Fibroblast of peridontal ligament (primary cell): ENCODE results near the gene GFPT1.
"Not testable (repeated sequence)": the region's sequence is repeated elsewhere in the genome, so short reads cannot be mapped to it uniquely, and the experiment has no call there.

ENCODE experiments used
- DNase-seq: peaks from one replicate; pipeline ENCODE4 v3.0.0-alpha.2; 2010; ENCODE audit errors: extremely low read depth

The GFPT1 gene

DNA sequence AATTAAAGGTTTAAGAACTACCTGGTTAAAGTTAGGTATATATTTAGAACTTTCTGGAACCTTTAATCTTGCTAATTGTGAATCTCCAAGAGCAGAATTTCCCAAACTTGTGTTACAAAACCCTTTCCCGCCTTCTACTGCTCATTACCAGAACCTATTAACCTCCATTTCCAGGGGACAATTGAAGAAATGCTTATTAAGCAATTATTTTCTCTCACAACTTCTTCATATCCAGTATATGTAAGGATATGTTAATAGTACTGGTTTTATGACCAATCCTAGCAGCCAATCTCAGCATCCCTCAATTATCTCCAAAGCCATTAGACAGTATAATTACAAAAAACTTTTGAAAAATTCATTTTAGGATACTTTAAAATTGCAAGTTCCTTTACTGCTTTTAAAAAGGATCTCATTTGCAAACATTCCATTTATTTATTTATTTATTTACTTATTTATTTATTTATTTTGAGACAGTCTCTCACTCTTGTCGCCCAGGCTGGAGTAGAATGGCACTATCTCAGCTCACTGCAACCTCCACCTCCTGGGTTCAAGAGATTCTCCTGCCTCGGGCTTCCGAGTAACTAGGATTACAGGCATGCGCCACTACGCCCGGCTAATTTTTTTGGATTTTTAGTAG lies 3.7 kb downstream of the GFPT1 start:
- DNase-seq = no peak

DNA sequence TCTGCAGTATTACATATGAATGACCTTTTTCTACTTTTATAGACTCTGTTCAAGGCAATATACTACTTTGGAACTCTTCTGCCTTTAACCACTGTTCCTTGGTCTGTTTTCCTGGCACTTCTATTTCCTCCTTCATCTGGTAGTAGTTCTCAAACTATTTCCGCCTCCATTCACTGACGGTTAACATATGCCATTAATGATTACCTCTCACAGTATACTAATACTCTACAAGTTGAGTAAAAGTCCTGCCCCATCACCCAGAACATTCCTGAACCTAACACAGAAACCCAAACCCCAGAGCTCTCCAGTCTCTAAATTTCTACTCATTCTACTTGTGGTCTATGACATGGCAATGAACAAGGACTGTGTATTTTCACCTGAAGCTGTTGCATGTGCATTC lies 4.5 kb downstream of the GFPT1 start:
- peak; percentile 8 for DNase-seq

DNA sequence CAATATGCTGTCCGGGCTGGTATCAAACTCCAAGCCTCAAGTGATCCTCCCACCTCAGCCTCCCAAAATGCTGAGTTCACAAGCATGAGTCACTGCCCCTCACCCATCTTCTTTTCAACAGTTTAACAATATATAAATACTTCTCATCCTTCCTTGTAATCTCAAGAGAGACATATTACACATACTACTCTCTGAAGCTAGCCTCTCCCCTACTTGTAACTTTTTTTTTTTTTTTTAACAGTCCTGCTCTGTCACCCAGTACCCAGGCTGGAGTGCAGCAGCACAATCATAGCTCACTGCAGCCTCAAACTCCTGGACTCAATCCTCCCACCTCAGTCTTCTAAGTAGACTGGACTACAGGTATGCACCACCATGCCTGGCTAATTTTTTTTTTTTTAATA lies 5.7 kb downstream of the GFPT1 start:
- peak; percentile 61 for DNase-seq

DNA sequence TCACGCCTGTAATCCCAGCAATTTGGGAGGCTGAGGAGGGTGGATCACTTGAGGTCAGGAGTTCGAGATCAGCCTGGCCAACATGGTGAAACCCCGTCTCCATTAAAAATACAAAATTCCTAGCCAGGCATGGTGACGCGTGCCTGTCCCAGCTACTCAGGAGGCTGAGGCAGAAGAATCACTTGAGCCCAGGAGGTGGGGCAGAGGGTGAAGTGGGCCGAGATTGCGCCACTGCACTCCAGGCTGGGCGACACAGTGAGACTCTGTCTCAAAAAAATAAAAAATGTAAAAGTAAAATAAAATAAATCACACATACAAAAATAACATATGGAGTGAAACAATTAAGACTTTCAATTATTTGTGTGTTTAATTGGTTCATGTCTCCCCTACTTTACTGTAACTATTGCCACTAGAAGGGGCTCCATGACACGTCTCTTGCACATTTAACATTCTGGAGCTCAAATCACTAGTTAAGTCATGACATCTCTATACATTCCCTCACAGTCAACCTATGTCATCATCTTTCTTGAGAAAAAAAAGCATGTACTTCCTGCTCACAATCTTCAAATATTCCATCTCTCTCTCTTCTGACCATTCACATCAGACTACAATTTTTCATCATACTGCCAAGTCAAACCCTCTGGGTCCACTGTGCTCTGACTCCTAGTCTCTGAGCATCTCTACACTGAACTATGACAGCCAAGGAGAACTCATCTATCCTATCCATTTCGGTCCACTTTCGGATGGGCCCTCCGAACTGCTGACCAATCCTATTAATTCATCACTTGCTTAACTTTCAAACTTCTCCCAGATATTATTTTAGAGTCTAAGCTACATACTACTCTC lies 6.7 kb downstream of the GFPT1 start:
- DNase-seq = peak; percentile 9

DNA sequence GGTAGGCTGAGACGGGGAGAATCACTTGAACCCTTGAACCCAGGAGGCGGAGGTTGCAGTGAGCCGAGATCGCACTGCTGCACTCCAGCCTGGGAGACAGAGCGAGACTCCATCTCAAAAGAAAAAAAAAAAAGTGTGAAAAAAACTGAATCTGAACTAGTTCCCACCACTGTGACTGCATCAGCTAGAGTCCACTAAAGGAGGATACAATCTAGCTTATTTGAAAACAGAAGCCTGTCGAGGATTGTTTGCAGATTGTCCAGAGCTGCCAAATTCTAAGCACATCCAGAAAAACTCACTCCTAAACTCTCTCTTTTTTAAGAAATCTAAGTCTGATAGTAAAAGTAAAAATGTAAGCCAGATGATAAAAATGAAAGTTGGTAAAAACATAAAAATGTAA lies 10.6 kb downstream of the GFPT1 start:
- peak; percentile 8 for DNase-seq

DNA sequence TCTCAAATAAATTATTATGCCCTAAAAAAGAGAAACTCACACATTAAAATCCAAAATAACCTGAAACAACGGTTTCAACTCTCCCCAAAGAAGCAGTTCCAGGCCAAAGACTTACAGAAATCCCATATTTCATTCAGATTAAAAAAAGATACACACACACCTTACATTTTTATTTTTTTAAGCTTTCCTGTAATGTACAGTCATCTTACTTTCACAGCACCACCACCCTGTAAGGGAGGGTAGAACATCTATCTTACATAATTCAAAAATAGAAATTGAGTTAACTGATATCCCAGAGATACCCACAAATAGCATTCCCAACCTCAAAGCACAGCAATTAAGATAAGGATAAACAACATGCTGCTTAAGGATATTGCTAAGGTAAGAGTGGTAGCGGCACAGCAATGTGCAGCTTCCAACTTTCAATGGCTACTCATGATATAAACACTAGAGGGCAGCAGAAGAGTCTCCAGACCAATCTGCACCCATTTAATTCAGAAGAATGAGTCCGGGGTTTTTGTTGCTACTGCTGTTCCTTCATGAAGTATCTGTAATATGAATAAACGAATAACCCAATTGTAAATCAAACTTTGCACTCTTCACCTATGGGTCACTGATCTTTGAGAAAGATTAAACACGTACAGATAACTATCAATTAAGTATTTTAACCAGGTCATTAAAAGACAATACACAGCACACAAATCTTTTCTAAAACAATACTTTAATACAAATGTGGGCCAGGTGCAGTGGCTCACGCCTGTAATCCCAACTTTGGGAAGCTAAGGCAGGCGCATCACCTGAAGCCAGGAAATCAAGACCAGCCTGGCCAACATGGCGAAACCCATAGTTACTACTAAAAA lies 11.3 kb downstream of the GFPT1 start:
- DNase-seq = peak; percentile 27

DNA sequence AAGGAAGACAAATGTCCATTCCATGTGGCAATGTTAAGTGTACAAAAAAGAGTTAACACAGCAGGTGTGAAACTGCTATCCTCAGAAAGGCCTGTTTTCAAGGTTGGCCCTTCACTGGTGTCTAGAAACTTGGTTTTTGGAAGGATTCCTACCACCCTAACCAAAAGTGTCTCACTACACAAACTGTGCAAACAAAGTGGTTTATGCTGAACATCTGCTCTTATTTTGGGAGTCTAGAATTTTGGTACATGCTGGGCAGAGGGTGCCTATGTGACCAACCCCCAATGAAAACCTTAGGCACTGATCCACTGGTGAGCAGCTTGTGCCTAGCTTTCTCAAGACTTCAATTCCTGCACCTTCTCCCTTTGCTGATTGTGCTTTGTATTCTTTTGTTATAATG lies 14.3 kb downstream of the GFPT1 start:
- no peak for DNase-seq

DNA sequence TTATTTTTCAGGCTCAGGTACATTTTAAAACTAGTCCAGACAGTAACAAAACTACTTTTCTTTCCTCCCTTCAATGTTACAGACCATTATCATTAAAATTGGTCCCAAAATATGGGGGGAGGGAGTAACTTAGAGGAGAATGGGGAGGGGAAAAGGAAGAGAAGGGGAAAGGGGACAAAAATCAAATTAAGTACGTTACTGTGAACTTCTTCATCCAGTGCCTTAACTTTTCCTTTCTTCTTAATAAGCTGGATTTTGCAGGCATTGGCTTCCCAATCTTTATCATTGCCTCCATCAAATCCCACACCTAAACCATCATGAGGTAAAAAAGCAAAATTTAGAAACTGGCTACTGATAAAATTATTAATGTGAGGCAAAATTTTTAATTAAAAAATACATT lies 17.2 kb downstream of the GFPT1 start:
- no peak for DNase-seq

DNA sequence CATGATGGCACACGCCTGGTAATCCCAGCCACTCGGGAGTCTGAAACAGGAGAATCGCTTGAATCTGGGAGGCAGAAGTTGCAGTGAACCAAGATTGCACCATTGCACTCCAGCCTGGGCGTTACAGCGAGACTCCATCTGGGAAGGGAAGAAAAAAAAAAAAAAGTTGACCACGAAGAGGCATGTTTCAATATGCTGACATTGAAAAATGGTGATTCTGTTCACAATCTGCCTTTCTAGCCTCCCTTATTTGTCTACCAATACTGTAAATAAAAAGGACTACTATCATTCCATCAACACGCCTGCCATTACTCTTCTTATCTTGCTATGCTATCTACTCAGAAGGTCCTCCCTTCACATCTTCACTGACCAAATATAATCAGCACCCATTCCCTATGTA lies 18.4 kb downstream of the GFPT1 start:
- no peak for DNase-seq

DNA sequence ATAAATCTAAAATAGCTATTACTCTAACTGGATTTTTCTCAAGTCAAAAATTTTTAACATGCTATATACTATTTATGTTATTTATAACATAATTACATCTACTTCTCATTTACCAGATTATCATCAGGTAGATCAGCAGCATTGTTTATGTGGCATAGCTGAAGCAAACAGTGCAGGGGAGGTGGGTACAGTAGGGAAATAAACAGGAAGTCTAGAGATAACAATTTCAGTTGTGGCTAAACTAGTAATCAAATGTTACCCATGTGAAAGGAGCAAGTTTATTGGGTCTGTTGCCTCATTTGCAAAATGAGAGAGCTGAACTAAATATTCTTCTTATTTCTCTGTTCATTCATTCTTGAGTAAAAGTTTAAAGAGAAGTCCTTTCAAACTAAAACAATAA lies 27.7 kb downstream of the GFPT1 start:
- DNase-seq = no peak

DNA sequence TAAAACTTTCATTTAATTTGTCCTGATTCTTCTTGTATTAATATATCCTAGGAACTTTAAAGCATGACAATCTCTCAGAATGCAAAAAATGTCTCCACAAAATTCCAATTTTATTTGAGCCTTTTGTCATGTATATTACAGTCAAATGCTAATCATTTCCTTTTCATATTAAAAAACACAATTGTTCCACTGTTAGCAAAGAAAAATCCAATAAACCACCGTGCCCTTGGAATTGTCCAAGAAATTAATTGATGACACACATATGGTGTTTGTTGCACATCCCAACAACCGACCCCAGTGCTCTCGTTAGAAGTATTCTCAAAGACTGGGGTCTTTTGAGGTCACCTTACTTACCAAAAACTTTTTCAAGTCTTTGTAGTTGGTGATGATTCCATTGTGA lies 28.1 kb downstream of the GFPT1 start:
- DNase-seq = no peak

DNA sequence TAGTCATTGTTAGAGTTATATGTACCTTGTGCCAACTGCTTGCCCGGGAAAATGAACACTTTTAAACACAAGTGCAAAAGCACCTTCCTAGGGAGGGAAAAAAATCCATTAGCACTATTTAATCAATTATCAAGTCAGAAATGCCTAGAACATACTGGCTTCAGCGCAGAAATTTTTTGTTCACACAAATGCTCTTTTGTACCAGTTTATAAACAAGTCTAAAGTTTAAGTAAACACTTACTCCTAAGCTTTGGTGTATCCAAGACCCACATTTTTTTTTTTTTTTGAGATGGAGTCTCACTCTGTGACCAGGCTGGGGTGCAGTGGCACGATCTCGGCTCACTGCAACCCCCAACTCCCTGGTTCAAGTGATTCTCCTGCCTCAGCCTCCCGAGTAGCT lies 30.6 kb downstream of the GFPT1 start:
- no peak for DNase-seq

DNA sequence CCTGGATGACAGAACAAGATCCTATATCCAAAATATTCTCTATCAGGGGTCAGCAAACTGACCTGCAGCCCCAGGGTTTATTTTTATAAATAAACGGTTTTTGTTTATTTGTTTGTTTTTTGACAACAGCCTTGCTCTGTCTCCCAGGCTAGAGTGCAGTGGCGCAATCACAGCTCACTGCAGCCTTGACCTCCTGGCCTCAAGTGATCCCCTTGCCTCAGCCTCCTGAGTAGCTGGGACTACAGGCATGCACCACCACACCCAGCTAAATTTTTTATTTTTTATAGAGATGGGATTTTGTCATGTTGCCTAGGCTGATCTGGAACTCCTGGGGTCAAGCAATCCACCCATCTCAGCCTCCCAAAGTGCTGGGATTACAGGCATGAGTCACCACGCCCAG lies 32.1 kb downstream of the GFPT1 start:
- not testable (repeated sequence) for DNase-seq

DNA sequence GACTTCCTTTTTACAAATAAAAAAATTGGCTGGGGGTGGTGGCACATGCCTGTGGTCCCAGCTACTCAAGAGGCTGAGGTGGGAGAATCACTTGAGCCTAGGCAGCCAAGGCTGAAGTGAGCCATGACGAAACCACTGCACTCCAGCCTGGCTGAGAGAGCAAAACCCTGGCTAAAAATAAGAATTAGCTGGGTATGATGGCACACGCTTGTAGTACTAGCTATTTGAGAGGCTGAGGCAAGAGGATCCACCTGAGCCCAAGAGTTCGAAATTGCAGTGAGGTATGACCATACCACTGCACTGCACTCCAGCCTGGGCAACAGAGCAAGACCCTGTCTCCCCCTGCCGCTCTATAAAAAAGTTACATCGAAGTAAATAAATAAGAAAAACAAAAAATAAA lies 33.7 kb downstream of the GFPT1 start:
- DNase-seq = no peak

DNA sequence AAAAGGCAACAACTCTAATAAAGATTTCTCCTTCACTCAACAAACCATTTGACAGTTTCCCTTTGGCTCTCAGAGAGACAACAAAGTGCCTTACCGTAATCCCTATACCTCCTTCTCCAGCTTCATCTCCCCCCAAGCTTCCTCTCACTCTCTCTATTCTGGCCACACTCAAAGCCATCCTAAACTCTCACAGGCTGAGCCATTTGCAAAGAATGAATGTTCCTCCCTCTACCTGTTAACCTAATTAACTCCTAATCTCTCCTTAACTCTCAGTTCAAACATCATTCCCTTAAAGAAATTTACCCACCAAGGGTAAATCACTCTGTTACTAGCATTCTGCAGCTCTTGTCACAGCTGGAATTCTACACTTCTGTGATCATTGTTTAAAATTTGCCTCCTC lies 38.2 kb downstream of the GFPT1 start:
- no peak for DNase-seq

DNA sequence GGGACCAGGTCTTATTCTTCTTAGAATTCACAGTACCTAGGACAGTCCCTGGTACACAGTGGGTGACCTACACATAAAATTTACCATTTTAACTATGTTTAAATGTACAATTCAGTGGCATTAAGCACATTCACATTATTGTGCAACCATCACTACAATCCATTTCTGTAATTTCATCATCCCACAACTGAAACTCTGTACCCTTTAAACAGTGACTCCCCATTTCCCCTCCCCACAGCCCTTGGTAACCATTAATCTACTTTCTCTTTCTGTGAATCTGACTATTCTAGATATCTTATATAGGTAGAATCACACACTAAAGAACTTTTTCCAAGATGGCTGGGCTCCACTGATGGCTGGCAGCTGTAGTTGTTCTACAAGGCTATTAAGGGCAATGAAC lies 41.6 kb downstream of the GFPT1 start:
- DNase-seq = peak; percentile 15

DNA sequence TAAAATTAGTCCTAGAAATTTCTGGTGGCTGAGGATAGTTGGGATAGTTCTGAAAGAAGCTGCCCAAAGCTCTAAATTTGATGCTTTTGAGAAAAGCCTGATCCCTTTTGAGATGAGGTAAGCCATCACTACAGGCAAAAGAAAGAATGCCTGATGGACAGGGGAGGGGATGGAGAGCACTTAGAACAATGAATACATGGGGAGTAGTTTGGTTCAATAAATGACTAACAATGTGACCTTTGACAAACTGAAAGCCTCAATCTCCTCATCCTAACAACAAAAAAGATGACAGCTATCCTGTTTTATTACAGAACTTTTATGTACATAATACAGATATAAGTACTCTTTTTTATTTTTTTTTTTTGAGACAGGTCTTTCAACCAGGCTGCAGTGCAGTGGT lies 42.7 kb downstream of the GFPT1 start:
- no peak for DNase-seq

DNA sequence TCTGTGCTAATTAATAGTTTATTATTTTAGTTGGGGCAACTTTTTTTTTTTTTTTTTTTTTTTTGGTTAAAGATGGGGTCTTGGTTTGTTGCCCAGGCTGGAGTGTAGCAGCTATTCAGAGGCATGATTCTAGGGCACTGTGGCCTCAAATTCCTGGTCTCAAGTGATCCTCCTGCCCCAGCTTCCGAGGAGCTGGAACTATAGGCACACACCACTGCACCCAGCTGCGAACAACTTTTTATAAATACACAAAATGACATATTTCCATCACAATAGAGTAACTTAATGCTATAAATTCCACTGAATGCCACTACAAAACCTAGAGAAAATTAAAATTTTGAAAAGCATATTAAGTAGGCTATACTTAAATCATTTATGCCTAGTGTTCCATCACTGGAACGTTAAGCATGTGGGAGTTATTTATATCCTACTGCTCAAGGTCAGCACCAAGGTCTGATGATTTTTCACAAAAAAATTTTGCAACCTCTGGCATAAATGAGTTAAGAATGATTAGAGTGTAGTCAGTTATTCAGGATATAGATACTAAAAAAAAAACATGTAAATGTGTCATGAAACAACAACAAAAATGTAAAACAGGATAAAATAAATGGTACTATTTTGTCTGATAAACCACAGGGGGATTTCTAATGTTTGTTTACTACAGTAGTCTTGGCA lies 46.8 kb downstream of the GFPT1 start:
- peak; percentile 31 for DNase-seq

DNA sequence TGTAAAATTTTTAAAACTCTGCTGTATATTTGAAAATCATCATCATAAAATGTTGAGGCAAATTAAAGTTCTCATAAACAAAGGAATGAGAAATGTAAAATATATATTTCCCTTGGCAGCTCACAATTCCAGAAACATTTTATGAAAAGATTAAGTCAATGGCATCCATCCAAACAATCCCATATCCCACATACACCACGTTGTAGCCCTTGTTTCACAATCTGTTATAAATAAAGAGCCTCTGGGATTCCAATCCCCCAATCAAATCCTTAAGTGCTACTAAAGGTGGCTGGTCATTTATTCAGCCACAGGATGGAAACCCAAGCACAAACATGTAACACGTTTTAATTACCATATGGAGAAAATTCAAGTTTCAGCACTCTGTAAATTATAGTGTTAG lies 51.7 kb downstream of the GFPT1 start:
- peak; percentile 67 for DNase-seq

DNA sequence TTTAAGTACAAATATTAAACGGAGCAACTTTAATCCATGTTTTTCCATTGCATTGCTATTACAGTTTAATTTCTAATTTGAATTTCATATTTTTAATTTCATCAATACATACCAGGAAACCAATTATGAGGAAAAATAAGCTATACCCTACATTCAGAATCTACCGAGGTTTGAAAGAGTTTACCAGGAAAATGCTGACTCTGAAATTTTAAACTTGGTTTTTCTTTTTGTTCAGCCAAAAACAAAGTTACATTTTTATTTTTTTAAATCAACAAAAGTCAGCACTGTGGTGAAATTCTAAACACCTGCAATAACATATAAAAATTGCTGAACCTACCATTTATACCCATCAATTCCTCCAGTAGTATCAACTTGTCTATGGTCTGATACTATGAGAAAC lies 53.7 kb downstream of the GFPT1 start:
- no peak for DNase-seq

DNA sequence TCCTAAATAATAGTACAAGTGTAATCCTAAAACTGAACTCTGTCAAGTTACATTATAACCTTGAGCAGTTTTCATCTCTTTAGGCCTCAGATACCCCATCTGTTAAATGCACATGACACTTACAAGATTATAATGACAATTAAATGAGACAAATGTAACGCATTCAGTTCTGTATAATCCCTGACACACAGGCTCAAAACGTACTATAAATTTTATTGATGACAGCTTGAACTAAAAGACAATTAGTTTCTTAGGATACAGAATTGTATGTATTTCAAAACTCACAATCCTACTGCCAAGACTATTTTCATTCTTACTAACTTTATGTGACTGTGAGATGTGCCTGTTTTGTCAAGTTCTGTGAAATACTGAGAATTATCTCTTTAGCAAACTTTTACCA lies 56.2 kb downstream of the GFPT1 start:
- no peak for DNase-seq

DNA sequence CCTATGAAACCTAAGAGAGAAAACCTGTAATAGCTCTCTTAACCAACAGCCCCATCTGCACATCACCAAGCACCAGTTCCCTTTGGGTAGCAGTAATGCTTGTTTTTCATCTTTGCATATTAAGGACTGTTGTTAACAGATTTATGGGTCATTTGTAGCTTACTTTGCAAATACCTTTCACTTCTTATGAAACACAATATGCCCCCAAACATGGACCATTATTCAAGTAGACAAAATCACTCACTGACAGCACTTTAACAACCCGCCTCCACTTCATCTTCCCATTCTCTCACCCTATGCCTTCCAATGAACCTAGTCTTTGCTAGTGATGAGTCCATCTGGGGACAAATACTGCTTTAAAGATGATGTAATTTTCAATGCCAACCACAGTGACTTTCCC lies 64.4 kb downstream of the GFPT1 start:
- DNase-seq = no peak
